Measurements from ENCODE around the gene ZNF691. TPM values are rescaled to one million over a fixed set of nuclear protein-coding genes. Genes with fewer than 3 reads are reported as not detected.
"Not testable (repeated sequence)": the region's sequence is repeated elsewhere in the genome, so short reads cannot be mapped to it uniquely, and the experiment has no call there.

Gene ZNF691
- total RNA-seq, 1 donor from 2014 or later = 8.5 TPM

DNA sequence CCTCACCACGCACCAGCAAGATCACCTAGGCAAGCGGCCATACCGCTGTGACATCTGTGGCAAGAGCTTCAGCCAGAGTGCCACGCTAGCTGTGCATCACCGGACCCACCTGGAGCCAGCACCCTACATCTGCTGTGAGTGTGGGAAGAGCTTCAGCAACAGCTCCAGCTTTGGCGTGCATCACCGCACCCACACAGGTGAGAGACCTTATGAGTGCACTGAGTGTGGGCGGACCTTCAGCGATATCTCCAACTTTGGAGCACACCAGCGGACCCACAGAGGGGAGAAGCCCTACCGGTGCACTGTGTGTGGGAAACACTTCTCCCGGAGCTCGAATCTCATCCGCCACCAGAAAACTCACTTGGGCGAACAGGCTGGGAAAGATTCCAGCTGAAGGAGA, 5.0 kb downstream of the ZNF691 start:
- DNase-seq (no peak), ATAC-seq (ENCODE audit: poor library complexity) (no peak)
- intact Hi-C loops (cut with DNase I) = no loop called here

DNA sequence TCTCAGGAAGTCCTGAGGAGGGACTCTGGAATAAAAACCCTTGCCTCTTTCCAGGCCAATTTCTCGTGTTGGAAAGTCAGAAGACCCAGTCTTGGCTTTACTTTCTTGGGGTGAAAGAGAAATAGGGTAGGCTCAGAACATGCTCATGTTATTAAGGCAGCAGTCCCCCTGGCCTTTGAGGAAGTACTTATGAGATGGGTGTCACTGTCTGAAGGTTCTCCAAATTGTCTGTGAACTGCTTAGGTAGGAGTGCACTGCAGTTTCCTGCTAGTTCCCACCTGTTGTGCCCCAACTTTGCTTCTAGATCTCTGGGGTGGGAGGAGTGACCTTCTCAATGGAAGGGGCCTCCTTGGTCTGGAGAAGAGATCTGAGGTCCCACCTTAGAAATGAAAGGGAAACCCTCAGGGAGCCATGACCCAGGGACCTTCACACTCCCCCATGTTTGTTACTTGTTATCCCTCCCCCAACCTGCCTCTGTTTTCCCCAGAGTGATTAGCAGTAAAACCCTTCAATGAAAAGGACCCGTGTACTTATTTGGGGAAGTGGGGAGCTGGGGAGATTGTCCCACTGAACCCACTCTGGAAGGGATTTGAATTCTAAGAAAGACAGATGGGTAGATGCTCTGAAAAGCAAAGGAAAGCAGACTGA, 5.7 kb downstream of the ZNF691 start:
- ATAC-seq (ENCODE audit: poor library complexity) = no peak
- intact Hi-C loops (cut with DNase I) = no loop called here
- DNase-seq = no peak

DNA sequence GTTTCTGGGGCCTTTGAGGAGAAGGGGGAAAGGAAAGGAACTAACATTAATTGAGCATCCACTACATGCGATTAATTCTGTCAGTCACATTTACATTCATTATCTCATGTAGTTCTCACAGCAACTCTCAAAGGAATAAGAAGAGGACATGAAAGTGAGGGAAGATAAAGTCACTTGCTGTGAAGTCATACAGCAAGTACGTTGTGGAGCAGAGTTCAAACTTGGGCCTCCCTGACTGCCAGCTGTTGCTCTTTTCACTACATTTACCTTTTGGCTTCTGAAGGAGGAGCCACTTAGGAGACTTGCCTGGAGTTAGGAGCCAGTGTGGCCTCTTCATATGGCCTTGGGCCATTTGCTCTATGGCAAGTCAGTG, 6.2 kb downstream of the ZNF691 start:
- intact Hi-C loops (cut with DNase I) = no loop called here
- ATAC-seq (ENCODE audit: poor library complexity) (peak; percentile 23), DNase-seq (no peak)

DNA sequence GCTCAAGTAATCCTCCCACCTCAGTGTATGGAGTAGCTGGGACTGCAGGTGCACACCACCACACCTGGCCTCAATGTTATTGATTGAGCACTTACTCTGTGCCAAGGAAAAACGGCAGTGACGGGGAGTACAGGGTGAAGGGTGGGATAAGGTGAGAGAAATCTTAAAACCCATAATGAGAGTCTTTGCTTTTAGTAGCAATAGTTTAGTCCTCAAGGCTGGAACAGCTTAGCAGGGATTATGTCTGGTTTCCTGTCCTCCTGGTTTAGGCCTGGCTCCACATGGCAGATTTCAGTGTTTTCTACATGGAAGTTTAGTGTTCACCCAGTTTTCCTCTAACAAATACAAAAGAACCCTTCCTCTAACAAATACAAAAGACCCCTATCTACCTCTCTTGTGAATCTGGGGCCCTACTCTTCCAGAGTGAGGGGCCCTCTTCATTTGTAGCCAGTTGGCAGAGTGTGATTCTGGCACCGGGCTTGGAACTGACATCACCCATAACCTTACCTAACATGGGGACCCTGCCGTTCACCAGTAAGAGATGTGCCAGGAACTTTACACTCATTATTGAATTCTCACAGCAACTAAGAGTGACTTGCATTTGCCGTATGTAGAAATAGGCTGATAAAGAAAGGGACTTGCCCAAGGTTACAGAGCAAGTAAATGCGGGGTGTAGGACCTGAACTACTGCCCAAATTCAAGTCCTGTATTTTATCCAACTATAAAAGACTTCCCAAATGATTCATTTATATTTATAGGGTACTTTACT, 6.9 kb downstream of the ZNF691 start:
- intact Hi-C loops (cut with DNase I) = no loop called here
- peak; percentile 28 for ATAC-seq (ENCODE audit: poor library complexity)
- DNase-seq = no peak

DNA sequence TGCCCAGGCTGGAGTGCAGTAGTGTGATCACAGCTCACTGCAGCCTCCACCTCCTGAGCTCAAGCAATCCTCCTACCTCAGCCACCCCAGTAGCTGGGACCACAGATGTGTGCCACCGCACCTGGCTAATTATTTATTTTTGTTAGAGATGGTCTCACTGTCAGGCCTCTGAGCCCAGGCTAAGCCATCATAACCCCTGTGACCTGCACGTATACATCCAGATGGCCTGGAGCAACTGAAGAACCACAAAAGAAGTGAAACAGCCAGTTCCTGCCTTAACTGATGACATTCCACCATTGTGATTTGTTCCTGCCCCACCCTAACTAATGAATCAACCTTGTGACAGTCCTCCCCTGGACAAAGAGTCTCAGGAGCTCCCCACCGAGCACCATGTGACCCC, 10.1 kb downstream of the ZNF691 start:
- ATAC-seq (ENCODE audit: poor library complexity); intact Hi-C loops (cut with DNase I); DNase-seq: not testable (repeated sequence)

DNA sequence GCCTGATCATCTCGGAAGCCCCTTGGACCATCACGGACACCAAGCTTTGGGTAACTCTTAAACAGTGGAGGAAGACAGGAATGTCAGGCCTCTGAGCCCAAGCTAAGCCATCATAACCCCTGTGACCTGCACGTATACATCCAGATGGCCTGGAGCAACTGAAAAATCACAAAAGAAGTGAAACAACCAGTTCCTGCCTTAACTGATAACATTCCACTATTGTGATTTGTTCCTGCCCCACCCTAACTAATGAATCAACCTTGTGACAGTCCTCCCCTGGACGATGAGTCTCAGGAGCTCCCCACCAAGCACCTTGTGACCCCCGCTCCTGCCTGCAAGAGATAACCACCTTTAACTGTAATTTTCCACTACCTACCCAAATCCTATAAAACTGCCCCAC, 13.0 kb downstream of the ZNF691 start:
- ATAC-seq (ENCODE audit: poor library complexity); DNase-seq; intact Hi-C loops (cut with DNase I): not testable (repeated sequence)

DNA sequence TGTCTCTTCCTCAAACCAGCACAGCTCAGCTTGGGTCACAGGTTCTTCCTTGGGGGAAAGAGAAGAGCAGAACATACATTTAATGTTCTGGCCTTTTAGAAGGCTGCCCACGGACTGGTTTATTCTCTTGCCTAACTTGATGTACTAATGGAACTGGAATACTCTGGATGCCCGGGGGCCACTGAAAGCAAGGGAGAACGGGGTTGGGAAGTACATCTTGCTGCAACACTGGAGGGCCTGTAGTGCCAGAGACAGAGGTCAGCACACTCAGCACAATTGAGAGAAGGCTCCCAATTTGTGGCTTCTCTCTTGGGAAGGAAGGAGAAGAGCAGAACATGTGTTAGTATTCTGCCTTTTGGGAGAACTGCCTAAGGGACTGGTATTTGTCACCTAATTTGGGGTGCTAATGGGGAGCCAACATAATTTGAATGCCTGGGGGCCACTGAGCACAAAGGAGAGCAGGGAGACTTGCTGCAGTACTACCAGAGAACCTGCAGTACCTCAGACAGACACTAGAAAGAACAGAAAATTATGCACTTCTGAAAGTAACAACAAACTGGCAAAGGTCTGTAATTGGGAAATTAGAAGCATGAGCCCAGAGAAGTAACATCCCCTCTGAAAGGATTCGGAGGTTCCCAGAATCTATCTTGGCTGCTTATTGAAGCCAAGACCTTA, 14.1 kb downstream of the ZNF691 start:
- ATAC-seq (ENCODE audit: poor library complexity) (no peak), DNase-seq (no peak)
- intact Hi-C loops (cut with DNase I) = no loop called here

DNA sequence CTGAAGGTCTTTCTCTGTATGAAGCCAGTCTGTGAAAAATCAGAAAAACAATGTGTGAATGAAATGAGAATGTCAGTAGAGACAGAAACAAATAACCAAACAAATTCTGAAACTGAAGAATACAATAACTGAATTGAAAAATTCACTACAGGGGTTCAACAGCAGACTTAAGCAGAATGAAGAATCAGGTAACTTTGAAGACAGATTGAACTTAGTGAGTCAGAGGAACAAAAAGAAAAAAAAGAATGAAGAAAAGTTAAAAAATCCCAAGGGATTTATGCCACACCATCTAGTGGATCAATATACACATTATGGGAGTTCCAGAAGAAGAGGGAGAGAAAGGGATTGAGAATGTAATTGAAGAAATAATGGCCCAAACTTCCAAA, 14.6 kb downstream of the ZNF691 start:
- DNase-seq (no peak), ATAC-seq (ENCODE audit: poor library complexity) (no peak)
- intact Hi-C loops (cut with DNase I) = no loop called here

DNA sequence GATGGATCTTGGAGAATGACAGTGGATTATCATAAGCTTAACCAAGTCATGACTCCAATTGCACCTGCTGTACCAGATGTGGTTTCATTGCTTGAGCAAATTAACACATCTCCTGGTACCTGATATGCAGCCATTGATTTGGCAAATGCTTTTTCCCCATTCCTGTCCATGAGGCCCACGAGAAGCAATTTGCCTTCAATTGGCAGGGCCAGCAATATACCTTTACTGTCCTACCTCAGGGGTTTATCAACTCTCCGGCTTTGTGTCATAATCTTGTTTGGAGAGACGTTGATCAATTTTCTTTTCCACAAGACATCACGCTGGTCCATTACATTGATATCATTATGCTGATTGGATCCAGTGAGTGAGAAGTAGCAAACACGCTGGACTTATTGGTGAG, 20.1 kb downstream of the ZNF691 start:
- intact Hi-C loops (cut with DNase I) = no loop called here
- ATAC-seq (ENCODE audit: poor library complexity) (no peak), DNase-seq (no peak)

DNA sequence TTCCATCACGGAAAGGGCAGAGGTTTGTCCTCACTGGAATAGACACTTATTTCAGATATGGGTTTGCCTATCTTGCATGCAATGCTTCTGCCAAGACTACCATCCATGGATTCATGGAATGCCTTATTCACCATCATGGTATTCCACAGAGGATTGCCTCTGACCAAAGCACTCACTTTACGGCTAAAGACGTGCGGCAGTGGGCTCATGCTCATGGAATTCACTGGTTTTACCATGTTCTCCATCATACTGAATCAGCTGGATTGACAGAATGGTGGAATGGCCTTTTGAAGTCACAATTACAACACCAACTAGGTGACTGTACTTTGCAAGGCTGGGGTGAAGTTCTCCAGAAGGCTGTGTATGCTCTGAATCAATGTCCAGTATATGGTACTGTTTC, 22.1 kb downstream of the ZNF691 start:
- ATAC-seq (ENCODE audit: poor library complexity); intact Hi-C loops (cut with DNase I); DNase-seq: not testable (repeated sequence)

DNA sequence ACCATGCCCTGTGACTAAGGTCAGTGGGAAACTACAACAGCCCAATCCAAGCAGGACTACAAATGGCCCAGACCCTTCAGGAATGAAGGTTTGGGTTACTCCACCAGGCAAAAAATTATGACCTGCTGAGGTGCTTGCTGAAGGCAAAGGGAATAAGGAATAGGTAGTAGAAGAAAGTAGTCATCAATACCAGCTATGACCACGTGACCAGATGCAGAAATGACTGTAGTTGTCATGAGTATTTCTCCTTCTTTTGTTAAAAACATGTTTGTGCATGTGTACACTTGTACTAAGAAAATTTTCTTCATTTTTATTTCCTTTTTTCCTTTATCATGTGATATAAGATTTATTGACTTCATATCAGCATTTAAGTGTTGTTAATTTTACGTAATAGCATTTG, 22.8 kb downstream of the ZNF691 start:
- intact Hi-C loops (cut with DNase I); DNase-seq; ATAC-seq (ENCODE audit: poor library complexity): not testable (repeated sequence)

DNA sequence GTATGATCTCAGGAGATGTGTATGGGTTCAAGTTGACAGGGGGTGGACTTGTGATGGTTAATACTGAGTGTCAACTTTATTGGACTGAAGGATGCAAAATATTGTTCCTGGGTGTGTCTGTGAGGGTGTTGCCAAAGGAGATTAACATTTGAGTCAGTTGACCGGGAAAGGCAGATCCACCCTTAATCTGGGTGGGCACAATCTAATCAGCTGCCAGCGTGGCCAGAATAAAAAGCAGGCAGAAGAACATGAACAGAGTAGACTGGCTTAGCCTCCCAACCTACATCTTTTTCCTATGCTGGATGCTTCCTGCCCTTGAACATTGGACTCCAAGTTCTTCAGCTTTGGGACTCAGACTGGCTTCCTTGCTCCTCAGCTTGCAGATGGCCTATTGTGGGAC, 23.3 kb downstream of the ZNF691 start:
- ATAC-seq (ENCODE audit: poor library complexity); intact Hi-C loops (cut with DNase I); DNase-seq: not testable (repeated sequence)

DNA sequence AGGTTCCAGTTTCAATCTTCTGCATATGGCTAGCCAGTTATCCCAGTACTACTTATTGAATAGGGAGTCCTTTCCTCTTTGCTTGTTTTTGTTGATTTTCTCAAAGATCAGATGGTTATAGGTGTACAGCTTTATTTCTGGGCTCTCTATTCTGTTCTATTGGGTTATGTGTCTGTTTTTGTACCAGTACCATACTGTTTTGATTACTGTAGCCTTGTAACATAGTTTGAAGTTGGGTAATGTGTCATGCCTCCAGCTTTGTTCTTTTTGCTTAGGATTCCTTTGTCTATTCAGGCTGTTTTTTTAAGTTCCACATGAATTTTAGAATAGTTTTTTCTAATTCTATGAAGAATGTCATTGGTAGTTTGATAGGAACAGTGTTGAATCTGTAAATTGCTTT, 26.7 kb downstream of the ZNF691 start:
- intact Hi-C loops (cut with DNase I); ATAC-seq (ENCODE audit: poor library complexity); DNase-seq: not testable (repeated sequence)

DNA sequence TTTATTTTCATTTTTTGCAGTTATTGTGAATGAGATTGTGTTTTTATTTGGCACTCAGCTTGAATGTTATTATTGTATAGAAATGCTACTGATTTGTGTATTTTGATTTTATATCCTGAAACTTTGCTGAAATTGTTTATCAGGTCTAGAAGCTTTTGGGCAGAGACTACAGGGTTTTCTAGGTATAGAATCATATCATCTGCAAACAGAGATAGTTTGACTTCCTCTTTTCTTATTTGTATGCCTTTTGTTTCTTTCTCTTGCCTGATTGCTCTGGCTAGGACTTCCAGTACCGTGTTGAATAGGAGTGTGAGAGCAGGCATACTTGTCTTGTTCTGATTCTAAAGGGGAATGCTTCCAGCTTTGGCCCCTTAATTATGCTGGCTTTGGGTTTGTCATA, 27.3 kb downstream of the ZNF691 start:
- intact Hi-C loops (cut with DNase I) = no loop called here

DNA sequence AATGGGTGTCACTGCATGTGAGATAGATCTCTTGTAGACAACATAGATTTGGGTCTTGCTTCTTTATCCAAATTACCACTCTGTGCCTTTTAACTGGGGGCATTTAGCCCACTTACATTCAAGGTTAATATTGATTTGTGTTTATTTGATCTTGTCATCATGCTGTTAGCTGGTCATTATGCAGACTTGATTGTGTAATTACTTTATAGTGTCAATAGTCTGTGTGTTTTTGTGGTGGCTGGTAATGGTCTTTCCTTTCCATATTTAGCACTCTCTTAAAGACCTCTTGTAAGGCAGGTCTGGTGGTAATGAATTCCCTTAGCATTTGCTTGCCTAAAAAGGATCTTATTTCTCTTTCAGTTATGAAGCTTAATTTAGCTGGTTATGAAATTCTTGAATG, 29.6 kb downstream of the ZNF691 start:
- intact Hi-C loops (cut with DNase I) = no loop called here
- DNase-seq = no peak

More for the DNA sequence above, 27.3 kb downstream of the ZNF691 start:
- DNase-seq (no peak), ATAC-seq (ENCODE audit: poor library complexity) (no peak)

DNA sequence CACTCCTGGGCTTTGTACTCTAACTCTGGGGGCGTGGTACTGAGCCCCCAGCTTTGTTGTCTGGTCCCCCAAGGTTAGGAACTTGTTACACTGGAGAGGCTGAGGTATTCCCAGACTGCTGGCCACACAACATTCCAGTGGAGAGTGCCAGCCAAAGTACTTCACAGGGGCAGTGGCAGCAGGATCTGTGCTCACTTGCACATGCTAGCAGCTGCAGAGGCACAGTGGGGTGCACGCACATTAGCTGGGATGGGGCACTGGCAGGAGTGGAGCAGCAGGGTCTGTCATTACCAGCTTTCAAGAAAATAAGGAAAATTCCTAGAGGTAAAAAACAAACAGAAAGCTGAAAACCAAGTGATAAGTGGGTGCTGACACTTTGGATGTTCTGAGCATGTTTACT, 31.0 kb downstream of the ZNF691 start:
- no peak for DNase-seq
- intact Hi-C loops (cut with DNase I) = no loop called here
- peak; percentile 61 for ATAC-seq (ENCODE audit: poor library complexity)

More for the DNA sequence above, 29.6 kb downstream of the ZNF691 start:
- no peak for ATAC-seq (ENCODE audit: poor library complexity)

DNA sequence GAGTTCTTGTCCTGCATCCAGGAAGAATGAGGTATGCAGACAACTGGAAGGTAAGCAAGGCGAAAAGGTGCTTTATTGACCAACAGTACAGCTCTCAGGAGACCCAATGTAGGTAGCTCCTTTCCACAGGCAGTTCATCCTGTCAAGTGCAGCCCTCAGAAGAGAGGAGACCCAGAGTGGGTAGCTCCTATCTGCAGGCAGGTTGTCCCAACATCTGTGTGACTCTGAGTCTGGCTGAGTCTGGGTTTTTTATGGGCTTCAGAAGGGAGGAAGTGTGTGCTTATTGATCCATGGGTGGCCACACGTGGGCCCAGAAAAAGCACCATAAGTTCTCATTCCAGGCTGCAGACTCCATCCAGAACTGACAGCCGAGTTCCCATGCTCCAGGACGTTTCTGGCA, 34.0 kb downstream of the ZNF691 start:
- ATAC-seq (ENCODE audit: poor library complexity) (no peak), DNase-seq (no peak)
- intact Hi-C loops (cut with DNase I) = no loop called here

DNA sequence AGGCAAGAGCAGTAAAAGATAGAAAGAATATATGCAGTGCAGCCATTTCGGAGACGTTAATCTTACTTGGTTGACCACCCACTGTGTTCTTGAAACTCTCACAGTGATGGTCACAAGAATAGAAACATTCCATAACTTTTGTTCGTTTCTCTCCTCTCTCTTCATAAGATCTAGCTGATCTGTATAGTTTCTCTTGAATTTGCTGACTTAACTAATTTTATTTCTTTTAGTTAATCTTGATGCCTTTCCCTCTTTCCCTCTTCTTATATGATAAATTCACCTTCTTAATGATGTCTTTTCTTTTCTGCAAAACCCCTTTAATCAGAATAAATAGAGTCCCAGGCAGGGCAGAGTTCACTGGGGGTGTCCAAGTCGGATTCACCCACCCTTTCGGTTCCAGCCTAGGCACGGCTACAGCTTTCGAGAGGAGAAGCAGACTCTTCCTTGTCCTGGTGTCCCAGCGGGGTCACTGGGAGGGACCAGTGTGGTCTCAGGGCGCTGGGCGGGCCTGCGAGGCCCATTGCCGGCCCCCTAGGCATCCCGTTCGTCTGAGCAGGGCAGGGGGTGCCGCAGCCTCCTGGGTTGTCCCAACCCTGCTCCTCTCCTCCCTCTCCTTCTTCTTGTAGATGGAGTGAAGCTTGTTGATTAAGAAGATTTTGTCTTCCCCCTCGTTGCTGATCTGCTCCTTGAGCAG, 39.8 kb downstream of the ZNF691 start:
- intact Hi-C loops (cut with DNase I) = no loop called here
- DNase-seq (no peak), ATAC-seq (ENCODE audit: poor library complexity) (no peak)

DNA sequence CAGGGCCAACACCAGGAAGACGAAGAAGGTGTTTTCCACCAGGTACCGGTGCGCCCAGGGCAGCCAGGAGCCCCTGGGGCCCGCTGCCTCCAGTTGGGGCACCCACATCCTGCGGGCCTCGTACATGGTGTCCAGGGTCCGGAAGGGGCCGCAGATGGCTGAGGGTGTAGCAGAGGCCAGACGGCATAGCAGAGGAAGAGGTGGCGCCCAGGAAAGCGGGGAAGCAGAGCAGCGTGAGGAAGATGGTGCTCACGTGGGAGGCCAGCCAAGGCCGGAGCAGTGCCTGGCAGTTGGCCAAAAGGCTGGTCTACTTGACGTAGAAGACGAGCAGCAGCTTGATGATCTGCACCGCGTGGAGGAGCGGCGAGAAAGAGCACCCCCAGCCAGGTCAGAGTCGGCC, 40.4 kb downstream of the ZNF691 start:
- intact Hi-C loops (cut with DNase I) = no loop called here
- ATAC-seq (ENCODE audit: poor library complexity) (no peak), DNase-seq (no peak)

Data from Right ventricle myocardium superior (tissue), 1 donor.